ENCODE results near the gene ALG12.

GRCh38 chr22:49926916-49927315, 8.7 kb upstream of the ALG12 start:
- no peak for TF ChIP-seq POLR2A (IDR thresholded peaks at IDR 0.05; ENCODE audit: low read depth, low read length)
- TF ChIP-seq TAF1 (IDR thresholded peaks at IDR 0.05; ENCODE audit: low read depth, low read length) = no peak
- TF ChIP-seq POLR2AphosphoS5 (IDR thresholded peaks at IDR 0.05; ENCODE audit: low read depth, low read length) = no peak
- no peak for TF ChIP-seq SPI1 (IDR thresholded peaks at IDR 0.05; ENCODE audit: low read depth, low read length)
